ENCODE results near the gene TEX13D.

DNA sequence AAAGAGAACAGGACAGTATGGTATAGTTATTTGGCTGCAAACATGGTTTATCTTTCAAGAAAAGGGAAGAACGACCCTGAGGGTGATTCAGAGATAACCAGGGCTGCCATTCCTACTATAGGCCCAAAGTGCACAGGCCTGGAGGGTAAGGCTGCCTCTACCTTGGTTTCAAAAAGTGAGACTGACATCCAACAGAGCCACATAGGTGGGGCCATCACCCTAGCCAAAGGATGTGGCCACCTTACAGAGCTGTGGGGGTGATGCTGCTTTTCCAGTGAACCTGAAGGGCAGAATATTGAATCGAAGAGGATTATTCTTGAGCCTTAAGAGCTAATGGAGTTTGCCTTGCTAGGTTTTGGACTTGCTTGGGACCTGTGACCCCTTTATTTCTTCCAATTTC lies 29.6 kb downstream of the TEX13D start:
- TF ChIP-seq POLR2A (IDR thresholded peaks at IDR 0.05; ENCODE audit: low read length) (no peak), GATA1 (IDR thresholded peaks at IDR 0.05; ENCODE audit: low read depth, low read length) (no peak)
